Measurements from ENCODE around the gene LLCFC1. TPM values are rescaled to one million over a fixed set of nuclear protein-coding genes. Genes with fewer than 3 reads are reported as not detected.
"Not testable (repeated sequence)": the region's sequence is repeated elsewhere in the genome, so short reads cannot be mapped to it uniquely, and the experiment has no call there.

The LLCFC1 gene
- total RNA-seq, 1 experiment from 2014 or later, result not detected

- CTCF ChIA-PET, result no interaction called here
- H3K4me1 ChIP-seq (ENCODE audit: insufficient read depth, low read length), result no peaks in the 10 kb centered on the region
These were observed 28.9 kb downstream of the LLCFC1 start for GRCh38 chr7:142968229-142968628.

DNA sequence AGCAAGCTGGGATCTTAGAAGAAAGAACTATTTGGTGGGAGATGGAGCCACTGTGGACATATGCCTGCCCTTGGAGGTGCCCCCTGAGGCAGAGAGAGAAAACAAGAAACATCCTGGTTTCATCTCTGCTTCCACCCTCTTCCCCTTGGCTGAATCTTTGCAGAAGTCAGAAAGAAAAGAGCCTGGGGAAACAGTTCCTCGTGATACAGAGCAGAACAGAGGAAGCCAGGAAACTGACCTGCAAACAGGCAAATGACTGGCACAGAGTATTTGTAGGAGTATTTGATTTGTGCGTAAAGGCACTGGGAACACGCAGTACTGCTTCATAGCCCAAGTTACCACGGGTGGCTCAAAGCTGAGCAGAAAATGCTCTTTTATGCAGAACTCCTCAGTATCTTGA lies 29.9 kb downstream of the LLCFC1 start:
- Histone ChIP-seq H3K27ac (ENCODE audit: low read length) (no peak overlapping the region), H3K79me2 (ENCODE audit: low read length) (no peaks in the 10 kb centered on the region), H3F3A (ENCODE audit: low read length, unreplicated experiment) (no peaks in the 10 kb centered on the region), H3K9me2 (replicated peaks; ENCODE audit: low read length) (no peaks in the 10 kb centered on the region), H3K9me3 (ENCODE audit: low read length) (no peaks in the 10 kb centered on the region), H3K9ac (ENCODE audit: low read length) (no peak overlapping the region), H3K4me1 (ENCODE audit: insufficient read depth, low read length) (no peaks in the 10 kb centered on the region), H3K27me3 (ENCODE audit: low read length) (peaks cover 52% of the 10 kb centered on the region), H3K4me2 (ENCODE audit: low read length) (no peak overlapping the region), H3K4me3 (ENCODE audit: low read length) (no peak overlapping the region), H4K20me1 (ENCODE audit: low read length) (no peaks in the 10 kb centered on the region), H3K36me3 (ENCODE audit: low read depth, low read length) (no peaks in the 10 kb centered on the region), H2AFZ (ENCODE audit: low read length) (no peak overlapping the region)
- no peak for ATAC-seq
- CTCF ChIA-PET, result no interaction called here
- DNase-seq, result no peak
- intact Hi-C loops (cut with micrococcal nuclease), result no loop called here
- no peak for TF ChIP-seq EZH2phosphoT487 (IDR thresholded peaks at IDR 0.05; ENCODE audit: borderline replicate concordance, low read length)
- TF ChIP-seq, protein P1, sequence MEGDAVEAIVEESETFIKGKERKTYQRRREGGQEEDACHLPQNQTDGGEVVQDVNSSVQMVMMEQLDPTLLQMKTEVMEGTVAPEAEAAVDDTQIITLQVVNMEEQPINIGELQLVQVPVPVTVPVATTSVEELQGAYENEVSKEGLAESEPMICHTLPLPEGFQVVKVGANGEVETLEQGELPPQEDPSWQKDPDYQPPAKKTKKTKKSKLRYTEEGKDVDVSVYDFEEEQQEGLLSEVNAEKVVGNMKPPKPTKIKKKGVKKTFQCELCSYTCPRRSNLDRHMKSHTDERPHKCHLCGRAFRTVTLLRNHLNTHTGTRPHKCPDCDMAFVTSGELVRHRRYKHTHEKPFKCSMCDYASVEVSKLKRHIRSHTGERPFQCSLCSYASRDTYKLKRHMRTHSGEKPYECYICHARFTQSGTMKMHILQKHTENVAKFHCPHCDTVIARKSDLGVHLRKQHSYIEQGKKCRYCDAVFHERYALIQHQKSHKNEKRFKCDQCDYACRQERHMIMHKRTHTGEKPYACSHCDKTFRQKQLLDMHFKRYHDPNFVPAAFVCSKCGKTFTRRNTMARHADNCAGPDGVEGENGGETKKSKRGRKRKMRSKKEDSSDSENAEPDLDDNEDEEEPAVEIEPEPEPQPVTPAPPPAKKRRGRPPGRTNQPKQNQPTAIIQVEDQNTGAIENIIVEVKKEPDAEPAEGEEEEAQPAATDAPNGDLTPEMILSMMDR (conservative IDR thresholded peaks at IDR 0.05; ENCODE audit: low read depth, low read length), result no peak
- TF ChIP-seq EZH2 (IDR thresholded peaks at IDR 0.05; ENCODE audit: low read length, unreplicated experiment), result no peak
- POLR2A ChIA-PET (ENCODE audit: unreplicated experiment), result no interaction called here
- BruUV-seq (replicated peaks), result no TSS peak

More at GRCh38 chr7:142968229-142968628, 28.9 kb downstream of the LLCFC1 start:
- Histone ChIP-seq H3K36me3 (ENCODE audit: low read depth, low read length) (no peaks in the 10 kb centered on the region), H4K20me1 (ENCODE audit: low read length) (no peaks in the 10 kb centered on the region), H3K4me3 (ENCODE audit: low read length) (no peak overlapping the region), H3K9me2 (replicated peaks; ENCODE audit: low read length) (no peaks in the 10 kb centered on the region), H2AFZ (ENCODE audit: low read length) (no peak overlapping the region), H3K27me3 (ENCODE audit: low read length) (peaks cover 60% of the 10 kb centered on the region), H3K27ac (ENCODE audit: low read length) (no peak overlapping the region), H3K9me3 (ENCODE audit: low read length) (no peaks in the 10 kb centered on the region), H3K79me2 (ENCODE audit: low read length) (no peaks in the 10 kb centered on the region), H3K4me2 (ENCODE audit: low read length) (no peak overlapping the region), H3K9ac (ENCODE audit: low read length) (no peak overlapping the region), H3F3A (ENCODE audit: low read length, unreplicated experiment) (no peaks in the 10 kb centered on the region)
- intact Hi-C loops (cut with micrococcal nuclease), result no loop called here
- no peak for ATAC-seq
- POLR2A ChIA-PET (ENCODE audit: unreplicated experiment), result no interaction called here
- no TSS peak for BruUV-seq (replicated peaks)
- DNase-seq, result no peak
- TF ChIP-seq EZH2phosphoT487 (IDR thresholded peaks at IDR 0.05; ENCODE audit: borderline replicate concordance, low read length) (no peak), EZH2 (IDR thresholded peaks at IDR 0.05; ENCODE audit: low read length, unreplicated experiment) (no peak)
- TF ChIP-seq, protein P1 (conservative IDR thresholded peaks at IDR 0.05; ENCODE audit: low read depth, low read length), result no peak

- CTCF ChIA-PET, result no interaction called here
- TF ChIP-seq EZH2phosphoT487 (IDR thresholded peaks at IDR 0.05; ENCODE audit: borderline replicate concordance, low read length) (no peak), EZH2 (IDR thresholded peaks at IDR 0.05; ENCODE audit: low read length, unreplicated experiment) (no peak)
- TF ChIP-seq, protein P1 (conservative IDR thresholded peaks at IDR 0.05; ENCODE audit: low read depth, low read length), result no peak
These were observed 35.3 kb downstream of the LLCFC1 start for GRCh38 chr7:142974626-142975025.

GRCh38 chr7:142978402-142978801 lies 39.1 kb downstream of the LLCFC1 start:
- ATAC-seq; H3F3A ChIP-seq (ENCODE audit: low read length, unreplicated experiment); H3K27ac ChIP-seq (ENCODE audit: low read length); H3K9ac ChIP-seq (ENCODE audit: low read length); DNase-seq; H3K4me1 ChIP-seq (ENCODE audit: insufficient read depth, low read length); H4K20me1 ChIP-seq (ENCODE audit: low read length); POLR2A ChIA-PET (ENCODE audit: unreplicated experiment); H3K9me3 ChIP-seq (ENCODE audit: low read length); BruUV-seq (replicated peaks); H3K79me2 ChIP-seq (ENCODE audit: low read length); intact Hi-C loops (cut with micrococcal nuclease); H3K36me3 ChIP-seq (ENCODE audit: low read depth, low read length); H3K4me3 ChIP-seq (ENCODE audit: low read length); H3K9me2 ChIP-seq (replicated peaks; ENCODE audit: low read length); CTCF ChIA-PET; H3K4me2 ChIP-seq (ENCODE audit: low read length); H2AFZ ChIP-seq (ENCODE audit: low read length): not testable (repeated sequence)
- H3K27me3 ChIP-seq (ENCODE audit: low read length), result peaks cover 36% of the 10 kb centered on the region

More at GRCh38 chr7:142974626-142975025, 35.3 kb downstream of the LLCFC1 start:
- H3K4me3 ChIP-seq (ENCODE audit: low read length), result no peak overlapping the region
- H3K27me3 ChIP-seq (ENCODE audit: low read length), result peaks cover 28% of the 10 kb centered on the region
- no peak overlapping the region for H3K27ac ChIP-seq (ENCODE audit: low read length)
- H3K36me3 ChIP-seq (ENCODE audit: low read depth, low read length), result no peaks in the 10 kb centered on the region
- H3K79me2 ChIP-seq (ENCODE audit: low read length), result no peaks in the 10 kb centered on the region
- BruUV-seq (replicated peaks), result no TSS peak
- H3K9me2 ChIP-seq (replicated peaks; ENCODE audit: low read length), result no peaks in the 10 kb centered on the region
- DNase-seq, result no peak
- POLR2A ChIA-PET (ENCODE audit: unreplicated experiment), result no interaction called here
- H3F3A ChIP-seq (ENCODE audit: low read length, unreplicated experiment), result no peaks in the 10 kb centered on the region
- H3K4me1 ChIP-seq (ENCODE audit: insufficient read depth, low read length), result no peaks in the 10 kb centered on the region
- no peak overlapping the region for H2AFZ ChIP-seq (ENCODE audit: low read length)
- intact Hi-C loops (cut with micrococcal nuclease), result no loop called here
- no peaks in the 10 kb centered on the region for H3K9me3 ChIP-seq (ENCODE audit: low read length)
- H3K4me2 ChIP-seq (ENCODE audit: low read length), result no peak overlapping the region
- H4K20me1 ChIP-seq (ENCODE audit: low read length), result no peaks in the 10 kb centered on the region
- H3K9ac ChIP-seq (ENCODE audit: low read length), result no peak overlapping the region
- no peak for ATAC-seq

All from PC-3 (cell line).